ENCODE measurements around the gene POLR2J3.
"Not testable (repeated sequence)": the region's sequence is repeated elsewhere in the genome, so short reads cannot be mapped to it uniquely, and the experiment has no call there.

POLR2J3 gene

DNA sequence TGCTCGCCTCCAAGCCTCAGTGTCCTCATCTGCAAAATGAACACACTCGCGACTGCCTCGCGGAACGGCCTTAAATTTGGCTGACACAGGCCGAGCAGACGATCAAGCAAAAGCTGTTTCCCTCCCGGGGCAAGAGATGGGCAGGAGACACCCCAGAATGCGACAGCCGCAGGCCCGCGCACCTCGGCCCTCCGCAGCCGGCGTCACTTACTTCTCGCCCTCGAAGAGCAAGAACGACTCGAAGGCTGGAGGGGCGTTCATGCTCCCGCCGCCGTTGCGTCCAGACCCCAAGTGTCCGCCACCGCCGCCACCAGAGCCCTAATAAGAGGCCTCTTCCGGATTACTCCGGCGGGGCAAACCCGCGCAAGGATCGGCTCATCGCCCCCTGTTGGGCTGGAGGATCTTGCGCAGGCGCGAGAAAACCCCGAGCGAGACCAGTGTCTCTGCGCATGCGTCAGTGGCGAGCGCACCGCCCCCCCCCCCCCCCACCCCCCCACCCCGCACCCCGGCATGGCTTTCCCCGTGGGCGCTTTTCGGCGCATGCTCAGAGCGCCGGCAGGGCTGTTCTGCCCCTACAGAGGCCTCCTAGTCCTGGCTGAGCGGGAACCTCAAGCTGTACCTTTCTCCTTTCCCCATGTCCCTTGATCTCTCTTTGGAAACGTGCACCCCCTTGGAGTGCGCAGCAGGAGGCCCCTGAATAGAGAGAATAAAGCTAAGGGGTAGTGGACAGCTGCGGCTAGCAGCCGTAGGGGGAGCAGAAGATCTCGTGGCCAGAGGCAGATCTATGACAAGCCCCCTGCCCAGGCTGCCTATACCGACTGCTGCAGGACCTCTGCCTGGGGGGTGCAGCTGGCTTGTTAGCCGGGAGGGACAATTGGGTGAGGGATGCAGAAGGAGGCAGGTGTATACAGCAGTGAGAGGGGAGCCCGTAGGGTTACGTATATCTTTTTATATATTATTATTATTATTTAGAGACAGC is at the start of gene POLR2J3:
TSS of gene POLR2J3 (minus strand) at position 323 of the 979 bp plus-strand sequence. CDS start at position 261, 62 bp downstream.
- H3K36me3 ChIP-seq (replicated peaks); in situ Hi-C loops (cut with HindIII; ENCODE audit: low pct_ligation_motif_present, low sequenced_read_pairs); H3K27me3 ChIP-seq (replicated peaks): not testable (repeated sequence)
- TF ChIP-seq, protein P1, sequence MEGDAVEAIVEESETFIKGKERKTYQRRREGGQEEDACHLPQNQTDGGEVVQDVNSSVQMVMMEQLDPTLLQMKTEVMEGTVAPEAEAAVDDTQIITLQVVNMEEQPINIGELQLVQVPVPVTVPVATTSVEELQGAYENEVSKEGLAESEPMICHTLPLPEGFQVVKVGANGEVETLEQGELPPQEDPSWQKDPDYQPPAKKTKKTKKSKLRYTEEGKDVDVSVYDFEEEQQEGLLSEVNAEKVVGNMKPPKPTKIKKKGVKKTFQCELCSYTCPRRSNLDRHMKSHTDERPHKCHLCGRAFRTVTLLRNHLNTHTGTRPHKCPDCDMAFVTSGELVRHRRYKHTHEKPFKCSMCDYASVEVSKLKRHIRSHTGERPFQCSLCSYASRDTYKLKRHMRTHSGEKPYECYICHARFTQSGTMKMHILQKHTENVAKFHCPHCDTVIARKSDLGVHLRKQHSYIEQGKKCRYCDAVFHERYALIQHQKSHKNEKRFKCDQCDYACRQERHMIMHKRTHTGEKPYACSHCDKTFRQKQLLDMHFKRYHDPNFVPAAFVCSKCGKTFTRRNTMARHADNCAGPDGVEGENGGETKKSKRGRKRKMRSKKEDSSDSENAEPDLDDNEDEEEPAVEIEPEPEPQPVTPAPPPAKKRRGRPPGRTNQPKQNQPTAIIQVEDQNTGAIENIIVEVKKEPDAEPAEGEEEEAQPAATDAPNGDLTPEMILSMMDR (IDR thresholded peaks at IDR 0.05; ENCODE audit: low read depth, low read length, missing control alignments), result peak; percentile 57
- Histone ChIP-seq H3K4me3 (ENCODE audit: low read depth, low read length) (peak within 1 kb of the TSS; percentile 61), H3K27ac (peak within 1 kb of the TSS; percentile 70)
- peak; percentile 99 for DNase-seq

DNA sequence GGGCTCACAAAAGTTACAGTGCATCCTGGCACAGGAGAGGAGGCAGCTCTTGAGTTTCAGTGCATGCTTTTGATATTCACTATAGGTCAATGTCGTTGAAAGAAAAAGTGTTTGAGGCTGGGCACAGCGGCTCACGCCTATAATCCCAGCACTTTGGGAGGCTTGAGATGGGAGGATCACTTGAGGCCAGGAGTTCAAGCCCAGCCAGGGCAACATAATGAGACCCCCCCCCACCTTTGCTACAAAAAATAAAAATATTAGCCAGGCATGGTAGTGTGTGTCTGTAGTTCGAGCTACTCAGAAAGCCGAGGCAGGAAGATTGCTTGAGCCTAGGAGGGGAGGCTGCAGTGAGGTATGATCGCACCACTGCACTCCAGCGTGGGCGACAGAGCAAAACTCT is 45.7 kb upstream of the POLR2J3 start:
- H3K27ac ChIP-seq; H3K27me3 ChIP-seq (replicated peaks); in situ Hi-C loops (cut with HindIII; ENCODE audit: low pct_ligation_motif_present, low sequenced_read_pairs); H3K36me3 ChIP-seq (replicated peaks); H3K4me3 ChIP-seq (ENCODE audit: low read depth, low read length): not testable (repeated sequence)
- DNase-seq, result peak; percentile 0

DNA sequence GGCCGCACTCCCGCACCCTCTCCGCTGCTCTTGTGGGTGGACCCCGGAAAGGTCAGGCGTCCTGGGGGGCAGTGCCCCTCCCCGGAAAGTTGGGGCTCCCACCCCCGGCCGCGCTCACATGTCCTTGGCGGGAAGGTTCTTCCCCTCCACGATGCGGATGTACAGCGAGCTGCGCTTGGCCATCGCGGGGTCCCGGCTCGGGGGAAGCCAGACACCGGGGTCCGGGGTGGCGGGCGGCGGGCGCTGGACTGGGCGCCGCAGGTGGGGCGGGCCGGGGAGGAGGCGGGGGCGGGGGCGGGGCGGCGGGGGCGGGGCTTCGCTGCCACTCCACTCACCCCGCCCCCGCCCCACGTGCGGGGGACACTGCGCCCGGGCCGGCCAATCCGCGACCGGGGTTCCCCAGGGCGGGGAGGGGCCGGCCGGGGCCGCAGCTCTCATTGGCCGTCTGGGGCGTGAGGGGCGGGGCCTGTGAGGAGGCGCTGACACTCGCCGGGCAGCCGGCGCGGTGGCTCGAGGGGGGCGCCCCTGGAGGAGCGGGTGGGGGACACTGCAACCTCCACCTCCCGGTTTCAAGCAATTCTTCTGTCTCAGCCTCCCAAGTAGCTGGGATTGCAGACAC is 44.2 kb upstream of the POLR2J3 start, which contains the start of gene RASA4:
TSS of gene RASA4 (minus strand) at position 250 of the 619 bp plus-strand sequence. CDS start at position 183, 67 bp downstream.
- DNase-seq, result peak; percentile 0
- H3K4me3 ChIP-seq (ENCODE audit: low read depth, low read length), result peak within 1 kb of the TSS; percentile 38
- H3K36me3 ChIP-seq (replicated peaks); in situ Hi-C loops (cut with HindIII; ENCODE audit: low pct_ligation_motif_present, low sequenced_read_pairs); H3K27me3 ChIP-seq (replicated peaks); H3K27ac ChIP-seq: not testable (repeated sequence)

DNA sequence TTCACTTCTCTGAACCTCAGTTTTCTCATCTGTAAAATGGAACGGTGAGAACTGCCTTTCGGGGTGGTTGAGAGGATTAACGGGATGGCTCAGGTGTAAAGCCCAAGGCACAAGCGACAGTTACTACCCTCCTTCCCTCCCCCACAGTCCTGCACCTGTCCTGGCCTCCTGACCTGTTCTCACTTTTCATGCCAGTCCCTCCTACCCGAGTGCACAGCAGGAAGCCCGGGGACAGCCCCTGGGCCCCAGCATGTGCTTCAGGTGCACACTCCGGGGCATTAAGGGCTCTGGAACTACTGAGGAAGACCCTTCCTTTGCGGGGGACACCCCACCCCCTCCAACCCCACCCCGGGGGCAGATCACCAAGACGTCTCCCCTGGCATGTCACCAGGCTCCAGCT is 43.5 kb upstream of the POLR2J3 start:
- DNase-seq; H3K4me3 ChIP-seq (ENCODE audit: low read depth, low read length); H3K27me3 ChIP-seq (replicated peaks); in situ Hi-C loops (cut with HindIII; ENCODE audit: low pct_ligation_motif_present, low sequenced_read_pairs); H3K27ac ChIP-seq; H3K36me3 ChIP-seq (replicated peaks): not testable (repeated sequence)

DNA sequence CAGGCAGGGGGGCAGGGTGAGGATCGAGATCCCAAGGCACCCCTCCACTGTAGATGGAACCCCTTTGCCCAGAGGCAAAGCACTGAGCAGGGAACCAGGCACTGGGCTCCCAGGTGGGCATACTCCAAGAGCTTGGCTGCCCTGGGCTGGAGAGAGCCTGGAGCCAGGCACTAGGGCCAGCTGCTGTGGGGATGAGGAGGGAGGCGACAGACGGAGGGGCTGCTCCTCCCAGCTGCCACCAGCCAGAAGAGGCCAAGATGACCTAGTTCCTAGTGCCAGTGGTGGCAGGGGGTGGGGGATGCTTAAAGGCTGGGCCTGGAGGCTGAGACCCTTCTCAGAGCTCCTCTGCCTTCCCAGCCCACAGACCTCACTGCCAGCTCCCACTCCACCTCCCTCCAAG is 42.5 kb upstream of the POLR2J3 start:
- H3K27ac ChIP-seq; H3K36me3 ChIP-seq (replicated peaks); H3K4me3 ChIP-seq (ENCODE audit: low read depth, low read length); in situ Hi-C loops (cut with HindIII; ENCODE audit: low pct_ligation_motif_present, low sequenced_read_pairs); DNase-seq; H3K27me3 ChIP-seq (replicated peaks): not testable (repeated sequence)

DNA sequence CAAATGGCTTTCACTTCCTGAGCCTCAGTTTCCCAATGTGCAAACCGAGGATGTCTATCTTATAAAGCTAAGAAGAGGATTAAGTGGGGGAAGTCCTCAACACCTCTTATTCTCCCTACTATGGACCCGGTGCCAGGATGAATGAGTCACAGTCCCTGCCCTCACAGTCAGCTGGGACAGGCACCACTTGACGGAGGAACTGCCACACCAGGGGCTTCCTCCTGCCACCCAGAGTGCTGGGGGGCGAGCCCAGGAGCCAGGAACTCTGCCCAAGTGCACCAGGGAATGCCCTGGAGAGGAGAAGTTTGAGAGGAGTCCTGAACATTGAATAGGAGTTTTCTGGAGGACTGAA is 41.9 kb upstream of the POLR2J3 start:
- H3K36me3 ChIP-seq (replicated peaks); H3K27ac ChIP-seq; DNase-seq; in situ Hi-C loops (cut with HindIII; ENCODE audit: low pct_ligation_motif_present, low sequenced_read_pairs); H3K27me3 ChIP-seq (replicated peaks); H3K4me3 ChIP-seq (ENCODE audit: low read depth, low read length): not testable (repeated sequence)

DNA sequence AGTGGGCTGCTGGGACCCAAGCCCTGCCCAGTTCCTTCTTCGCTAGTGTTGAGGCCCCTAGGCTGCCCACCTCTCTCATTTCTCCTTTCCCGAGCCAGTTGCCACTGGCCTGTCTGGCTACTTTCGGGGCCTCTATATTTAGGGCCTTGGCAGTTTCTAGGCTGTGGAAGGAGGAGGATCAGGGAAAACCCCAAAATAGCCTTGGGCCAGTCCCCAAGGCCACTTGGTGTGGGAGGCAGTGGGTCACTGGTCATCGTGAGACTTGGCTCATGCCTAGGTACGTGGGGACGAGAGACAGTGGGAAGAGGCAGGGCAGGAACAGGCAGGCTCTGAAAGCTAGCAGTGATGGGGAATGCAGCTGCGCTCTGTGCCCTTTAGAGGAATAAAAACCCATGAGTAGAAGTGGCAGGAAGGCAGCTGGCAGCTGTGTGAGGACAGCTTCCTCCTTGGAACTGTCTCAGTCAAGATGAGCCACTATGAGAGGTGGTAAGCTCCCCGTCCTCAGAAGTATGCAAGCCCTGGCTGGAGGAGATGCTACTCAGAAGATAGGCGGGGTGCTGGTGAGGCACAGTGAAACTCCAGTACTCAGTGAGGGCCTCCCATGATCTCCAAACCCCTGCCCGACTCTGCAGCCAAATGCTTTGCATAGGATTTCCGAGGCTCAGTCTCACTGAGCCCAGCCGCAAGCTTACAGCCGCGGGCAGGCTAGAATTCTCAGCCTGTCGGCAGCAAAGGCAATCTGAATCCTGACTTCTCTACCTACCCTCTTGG is 41.4 kb upstream of the POLR2J3 start:
- H3K27me3 ChIP-seq (replicated peaks); in situ Hi-C loops (cut with HindIII; ENCODE audit: low pct_ligation_motif_present, low sequenced_read_pairs); H3K36me3 ChIP-seq (replicated peaks); H3K27ac ChIP-seq; H3K4me3 ChIP-seq (ENCODE audit: low read depth, low read length): not testable (repeated sequence)
- peak; percentile 0 for DNase-seq

DNA sequence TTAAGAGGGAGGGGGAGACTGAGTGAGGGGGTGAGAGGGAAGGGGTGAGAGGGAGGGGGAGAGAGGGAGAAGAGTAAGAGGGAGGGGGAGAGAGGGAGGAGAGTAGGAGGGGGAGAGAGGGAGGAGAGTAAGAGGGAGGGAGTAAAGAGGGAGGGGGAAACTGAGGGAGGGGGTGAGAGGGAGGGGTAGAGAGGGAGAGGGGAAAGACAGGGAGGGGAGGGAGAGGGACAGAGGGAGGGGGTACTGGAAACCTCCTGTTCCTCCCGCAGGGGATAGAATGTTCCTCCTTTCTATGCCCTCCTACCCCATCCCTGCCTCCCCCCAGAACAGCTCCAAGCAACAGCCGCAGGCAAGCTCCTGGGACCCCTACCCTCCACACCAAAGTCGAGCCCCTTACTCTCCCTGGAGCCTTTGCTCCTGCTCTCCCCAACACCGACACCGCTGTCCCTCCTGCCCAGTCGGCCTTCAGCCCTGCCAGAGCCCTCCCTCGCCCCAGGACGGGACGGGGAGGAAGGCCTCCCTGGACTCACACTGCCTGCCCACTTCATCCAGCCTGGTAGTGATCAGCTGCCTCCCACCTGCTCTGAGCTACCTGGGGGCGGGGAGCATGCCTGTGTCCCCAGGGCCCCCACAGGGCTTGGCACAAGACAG is 39.4 kb upstream of the POLR2J3 start:
- H3K27me3 ChIP-seq (replicated peaks); in situ Hi-C loops (cut with HindIII; ENCODE audit: low pct_ligation_motif_present, low sequenced_read_pairs); H3K36me3 ChIP-seq (replicated peaks); H3K27ac ChIP-seq; H3K4me3 ChIP-seq (ENCODE audit: low read depth, low read length): not testable (repeated sequence)
- peak; percentile 1 for DNase-seq

DNA sequence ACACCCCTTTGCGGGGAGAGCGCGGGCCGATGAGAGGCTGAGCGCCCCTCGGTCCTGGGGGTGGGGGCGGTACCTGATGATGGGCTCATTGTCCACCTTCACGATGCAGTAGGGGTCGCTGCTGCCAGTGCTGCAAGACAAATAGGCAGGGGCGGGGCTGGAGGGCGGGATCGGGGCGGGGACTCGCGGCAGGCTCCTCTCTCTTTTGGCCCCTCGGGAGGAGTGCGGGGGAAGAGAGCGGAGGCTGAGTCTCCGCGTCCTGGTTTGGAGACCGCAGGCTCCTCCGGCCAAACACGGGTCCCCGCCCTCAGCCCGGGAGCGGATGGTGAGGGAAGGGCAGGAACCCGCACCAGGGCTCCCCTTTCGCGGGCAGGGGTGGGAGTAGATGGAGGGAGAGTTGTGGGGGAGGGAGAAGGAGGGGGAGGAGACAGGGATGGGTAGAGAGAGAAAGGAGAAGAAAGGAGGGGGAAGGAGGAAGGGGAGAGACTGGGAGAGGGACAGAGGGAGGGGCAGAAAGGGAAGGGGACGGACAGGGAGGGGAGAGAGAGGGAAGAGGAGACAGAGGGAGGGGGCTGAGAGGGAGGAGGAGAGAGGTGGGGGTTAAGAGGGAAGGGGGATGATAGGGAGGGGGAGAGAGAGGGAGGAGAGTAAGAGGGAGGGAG is 38.8 kb upstream of the POLR2J3 start:
- H3K36me3 ChIP-seq (replicated peaks); H3K27ac ChIP-seq; H3K27me3 ChIP-seq (replicated peaks); in situ Hi-C loops (cut with HindIII; ENCODE audit: low pct_ligation_motif_present, low sequenced_read_pairs); DNase-seq; H3K4me3 ChIP-seq (ENCODE audit: low read depth, low read length): not testable (repeated sequence)

DNA sequence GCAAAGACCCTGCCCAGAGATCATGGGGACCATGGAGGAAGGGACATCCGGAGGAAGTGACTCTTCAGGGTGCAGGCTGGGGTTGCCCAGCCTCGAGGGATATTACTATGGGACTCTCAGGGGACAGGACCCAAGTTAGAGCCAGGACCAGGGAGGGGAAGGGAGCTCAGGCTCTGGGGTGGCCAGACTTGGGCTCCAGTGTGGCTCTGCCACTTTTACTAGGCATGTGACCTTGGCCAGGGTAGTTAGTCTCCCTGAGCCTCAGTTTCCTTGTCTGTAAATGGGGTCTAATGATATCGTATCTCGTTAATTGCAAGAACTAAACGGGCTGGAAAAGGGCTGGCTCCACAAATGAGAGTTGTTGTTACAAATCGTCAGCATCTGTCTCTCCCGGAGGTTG is 38.1 kb upstream of the POLR2J3 start:
- in situ Hi-C loops (cut with HindIII; ENCODE audit: low pct_ligation_motif_present, low sequenced_read_pairs); H3K27ac ChIP-seq; DNase-seq; H3K4me3 ChIP-seq (ENCODE audit: low read depth, low read length); H3K27me3 ChIP-seq (replicated peaks); H3K36me3 ChIP-seq (replicated peaks): not testable (repeated sequence)

DNA sequence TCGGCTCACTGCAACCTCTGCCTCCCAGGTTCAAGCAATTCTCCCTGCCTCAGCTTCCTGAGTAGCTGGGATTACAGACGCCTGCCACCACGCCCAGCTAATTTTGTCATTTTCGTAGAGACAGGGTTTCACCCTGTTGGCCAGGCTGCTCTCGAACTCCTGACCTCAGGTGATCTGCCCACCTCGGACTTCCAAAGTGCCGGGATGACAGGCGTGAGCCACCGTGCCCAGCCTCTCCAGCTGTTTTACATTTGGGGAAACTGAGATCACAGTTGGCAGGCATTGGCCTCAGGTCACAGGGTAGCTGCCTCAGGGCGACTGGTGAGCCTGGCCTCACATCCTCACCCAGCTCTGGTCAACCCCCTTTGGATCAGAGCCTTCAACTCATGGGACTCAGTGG is 37.4 kb upstream of the POLR2J3 start:
- H3K27ac ChIP-seq; in situ Hi-C loops (cut with HindIII; ENCODE audit: low pct_ligation_motif_present, low sequenced_read_pairs); H3K36me3 ChIP-seq (replicated peaks); H3K27me3 ChIP-seq (replicated peaks); H3K4me3 ChIP-seq (ENCODE audit: low read depth, low read length): not testable (repeated sequence)
- peak; percentile 0 for DNase-seq

DNA sequence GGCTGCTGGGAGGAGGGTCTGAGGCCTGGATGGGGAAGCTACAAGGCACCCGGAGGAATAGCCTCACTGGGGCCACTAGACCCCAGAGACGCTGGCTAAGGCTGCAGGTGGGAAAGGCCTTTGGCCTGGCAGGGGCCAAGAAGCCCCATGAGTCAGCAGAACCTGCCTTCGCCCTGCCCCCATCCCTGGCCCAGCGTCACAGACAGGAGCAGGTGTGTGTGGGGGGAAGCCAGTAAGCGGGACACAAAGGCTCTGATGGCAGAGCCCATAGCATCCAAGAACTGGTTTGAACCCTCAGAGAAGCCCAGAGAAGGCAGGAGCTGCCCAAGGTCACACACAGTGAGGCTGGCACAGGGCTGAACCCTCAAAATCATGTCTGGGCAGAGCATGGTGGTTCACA is 34.5 kb upstream of the POLR2J3 start:
- H3K4me3 ChIP-seq (ENCODE audit: low read depth, low read length); DNase-seq; H3K36me3 ChIP-seq (replicated peaks); H3K27ac ChIP-seq; H3K27me3 ChIP-seq (replicated peaks); in situ Hi-C loops (cut with HindIII; ENCODE audit: low pct_ligation_motif_present, low sequenced_read_pairs): not testable (repeated sequence)
